GM12872 (cell line): Measurements from ENCODE around the gene KMO.

Experiments
- TF ChIP-seq, protein P1 (sequence below): IDR thresholded peaks from 3 replicates; pipeline ENCODE4 v1.5.1; 2011; ENCODE audit warnings: low read depth, mild to moderate bottlenecking, low read length, moderate library complexity; ENCODE audit not compliant: insufficient read depth

Gene KMO

DNA sequence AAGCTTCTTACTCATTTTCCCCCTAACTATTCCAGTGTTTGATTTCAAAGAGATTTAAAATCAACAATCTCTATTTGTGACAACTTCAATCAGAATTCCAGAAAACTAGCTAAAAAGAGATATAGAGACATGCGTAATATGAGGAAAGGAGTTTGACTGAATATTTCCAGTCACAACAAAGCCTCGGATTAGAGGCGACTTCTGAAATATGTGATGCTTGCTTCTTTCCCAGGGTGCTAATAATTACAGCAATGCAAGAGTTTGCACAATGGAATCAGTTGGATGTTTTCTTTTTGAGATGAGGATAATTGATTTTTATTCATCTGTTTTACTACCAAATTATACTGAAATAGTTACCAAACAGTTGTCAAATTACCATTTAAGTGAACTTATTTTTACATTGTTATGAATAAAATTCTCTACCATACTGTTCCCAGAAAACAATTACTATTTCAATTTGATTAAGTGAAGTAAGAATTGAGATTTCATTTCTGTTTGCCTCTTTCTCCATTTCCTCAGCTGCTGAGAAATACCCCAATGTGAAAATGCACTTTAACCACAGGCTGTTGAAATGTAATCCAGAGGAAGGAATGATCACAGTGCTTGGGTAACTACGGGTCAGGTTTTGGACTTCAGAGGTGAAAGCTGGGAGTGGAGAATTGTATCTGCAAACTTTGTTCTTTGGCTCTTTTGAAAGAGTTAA lies 28.1 kb downstream of the KMO start:
- TF ChIP-seq, protein P1, sequence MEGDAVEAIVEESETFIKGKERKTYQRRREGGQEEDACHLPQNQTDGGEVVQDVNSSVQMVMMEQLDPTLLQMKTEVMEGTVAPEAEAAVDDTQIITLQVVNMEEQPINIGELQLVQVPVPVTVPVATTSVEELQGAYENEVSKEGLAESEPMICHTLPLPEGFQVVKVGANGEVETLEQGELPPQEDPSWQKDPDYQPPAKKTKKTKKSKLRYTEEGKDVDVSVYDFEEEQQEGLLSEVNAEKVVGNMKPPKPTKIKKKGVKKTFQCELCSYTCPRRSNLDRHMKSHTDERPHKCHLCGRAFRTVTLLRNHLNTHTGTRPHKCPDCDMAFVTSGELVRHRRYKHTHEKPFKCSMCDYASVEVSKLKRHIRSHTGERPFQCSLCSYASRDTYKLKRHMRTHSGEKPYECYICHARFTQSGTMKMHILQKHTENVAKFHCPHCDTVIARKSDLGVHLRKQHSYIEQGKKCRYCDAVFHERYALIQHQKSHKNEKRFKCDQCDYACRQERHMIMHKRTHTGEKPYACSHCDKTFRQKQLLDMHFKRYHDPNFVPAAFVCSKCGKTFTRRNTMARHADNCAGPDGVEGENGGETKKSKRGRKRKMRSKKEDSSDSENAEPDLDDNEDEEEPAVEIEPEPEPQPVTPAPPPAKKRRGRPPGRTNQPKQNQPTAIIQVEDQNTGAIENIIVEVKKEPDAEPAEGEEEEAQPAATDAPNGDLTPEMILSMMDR = no peak

DNA sequence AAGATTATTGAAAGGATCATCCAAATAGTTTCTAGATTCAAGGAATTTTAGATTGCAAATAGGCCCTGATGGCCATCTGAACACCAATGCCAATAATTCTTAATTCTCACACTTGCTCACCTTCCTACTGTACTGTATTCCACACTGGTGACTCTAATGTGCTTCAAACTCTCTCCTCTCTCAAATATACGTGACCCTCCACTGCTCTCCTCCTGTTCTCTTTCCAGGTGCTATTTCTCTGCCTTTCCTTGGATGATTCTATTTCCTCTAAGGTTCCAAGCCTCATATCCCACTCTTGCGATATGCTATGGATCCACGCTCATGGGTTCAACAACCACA lies 28.6 kb downstream of the KMO start:
- TF ChIP-seq, protein P1 = no peak

DNA sequence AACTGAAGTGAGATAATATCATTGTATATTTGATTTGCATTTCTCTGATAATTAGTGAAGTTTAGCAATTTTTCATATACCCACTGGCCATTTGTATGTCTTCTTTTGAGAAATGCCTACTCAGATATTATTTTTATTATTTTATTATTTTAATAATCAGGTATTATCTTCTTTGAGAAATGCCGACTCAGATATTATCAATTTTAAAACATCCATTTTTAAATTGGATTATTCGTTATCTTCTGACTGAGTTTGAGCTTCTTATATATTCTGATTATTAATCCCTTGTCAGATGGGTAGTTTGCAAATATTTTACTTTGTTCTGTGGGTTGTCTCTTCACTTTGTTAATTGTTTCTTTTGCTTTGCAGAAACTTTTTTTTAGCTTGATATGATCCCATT lies 37.7 kb downstream of the KMO start:
- TF ChIP-seq, protein P1 = no peak

DNA sequence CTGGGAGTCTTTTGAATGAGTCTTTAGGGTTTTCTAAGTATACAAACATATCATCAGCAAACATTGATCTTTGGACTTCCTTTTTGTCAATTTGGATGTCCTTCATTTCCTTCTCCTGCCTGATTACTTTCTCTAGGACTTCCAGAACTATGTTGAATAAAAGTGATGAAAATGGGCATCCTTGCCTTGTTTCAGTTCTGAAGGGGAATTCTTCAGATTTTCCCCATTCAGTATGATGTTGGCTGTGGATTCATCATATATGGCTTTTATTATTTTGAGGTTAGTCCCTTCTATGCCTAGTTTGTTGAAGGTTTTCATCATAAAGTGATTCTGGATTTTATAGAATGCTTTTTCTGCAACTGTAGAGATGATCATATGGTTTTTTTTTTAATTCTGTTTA lies 42.0 kb downstream of the KMO start:
- TF ChIP-seq, protein P1 = no peak

DNA sequence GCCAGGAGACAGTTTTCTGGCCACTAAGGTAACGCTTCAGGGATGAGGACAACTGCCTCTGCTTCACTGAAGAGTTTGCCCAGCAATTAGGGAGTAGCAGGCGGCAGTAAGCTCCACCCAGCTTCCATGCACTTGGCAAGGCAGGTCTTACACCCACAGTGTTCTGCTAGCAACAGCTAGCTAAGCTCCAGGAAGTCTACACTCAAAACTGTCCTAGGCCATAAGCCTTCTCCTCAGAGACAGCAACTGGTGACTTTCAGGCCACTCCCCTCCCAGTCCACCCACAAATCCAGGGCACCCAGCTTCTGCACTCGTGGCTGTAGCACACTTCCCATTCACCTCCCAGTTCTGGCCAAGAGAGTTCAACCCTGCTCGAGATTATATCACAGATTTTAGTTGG lies 47.3 kb downstream of the KMO start:
- TF ChIP-seq, protein P1 = no peak

DNA sequence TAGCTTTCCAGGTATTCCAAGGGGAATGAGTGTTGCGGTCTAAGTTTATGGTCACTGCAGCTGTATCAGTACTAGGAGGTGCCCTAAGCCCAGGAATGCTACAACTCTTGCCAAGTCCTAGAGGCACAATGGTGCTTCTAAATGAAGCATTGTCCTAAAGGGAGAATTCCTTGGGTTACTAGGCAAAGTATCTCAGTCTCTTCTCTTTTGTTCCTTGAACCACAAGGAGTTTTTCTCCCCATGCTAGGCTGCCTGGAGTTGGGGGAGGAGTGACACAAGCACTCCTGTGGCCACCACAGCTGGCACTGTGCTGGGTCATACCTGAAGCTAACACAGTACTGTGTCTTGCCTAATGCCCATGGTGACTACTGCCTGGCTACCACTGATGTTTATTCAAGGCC lies 50.7 kb downstream of the KMO start:
- TF ChIP-seq, protein P1 = no peak

DNA sequence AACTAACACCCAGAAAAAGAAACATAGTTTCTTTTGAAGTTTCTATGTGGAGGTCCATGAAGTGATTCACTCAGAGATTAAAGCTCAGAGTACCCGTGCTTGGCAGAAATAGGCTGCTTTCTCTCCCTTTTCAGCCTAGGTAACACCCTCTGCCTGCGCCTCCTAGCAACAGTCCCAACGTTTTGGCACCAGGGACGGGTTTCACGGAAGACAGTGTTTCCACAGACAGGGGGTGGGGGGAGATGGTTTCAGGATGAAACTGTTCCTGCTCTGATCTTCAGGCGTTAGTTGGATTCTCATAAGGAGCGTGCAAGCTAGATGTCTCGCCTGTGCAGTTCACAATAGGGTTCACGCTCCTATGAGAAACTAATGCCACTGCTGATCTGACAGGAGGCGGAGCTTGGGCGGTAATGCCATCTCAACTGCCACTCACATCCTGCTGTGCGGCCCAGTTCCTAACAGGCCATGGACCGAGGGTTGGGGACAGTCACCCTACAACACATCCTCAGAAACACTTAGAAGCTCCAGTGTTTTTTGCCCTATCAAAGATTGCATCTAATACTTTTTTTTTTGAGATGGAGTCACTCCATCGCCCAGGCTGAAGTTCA lies 54.8 kb downstream of the KMO start:
- TF ChIP-seq, protein P1 = no peak
